CD4-positive, alpha-beta T cell (primary cell): ENCODE measurements around the gene HLCS. TPM values are rescaled to one million over a fixed set of nuclear protein-coding genes. Genes with fewer than 3 reads are reported as not detected.

Experiments
- ATAC-seq: fragments of 200-7000 bp; cut with Tn5 transposase; one replicate; pipeline ENCODE4 v1.10.0; 2022; ENCODE audit warnings: mild to moderate bottlenecking; ENCODE audit not compliant: poor library complexity
- CTCF ChIA-PET: fragments of 350-600 bp; sonication (Branson Sonifier 250); formaldehyde crosslinking; loops from one replicate; lab custom pipeline; 2021; ENCODE audit warnings: antibody characterized with exemption, inconsistent platforms; lab: Charles Lee
- POLR2A ChIA-PET: fragments of 350-600 bp; sonication (Branson Sonifier 250); formaldehyde crosslinking; loops from one replicate; lab custom pipeline; 2021; ENCODE audit warnings: antibody characterized with exemption, inconsistent platforms; lab: Charles Lee
- DNase-seq, 14 experiments: peaks; one replicate each; pipeline ENCODE4 v3.0.0-alpha.2; 2013 to 2020; ENCODE audit warnings: mixed read lengths in 2 of 14
- H3K27ac ChIP-seq, 2 donors: one replicate each; pipeline versions ENCODE4 v1.5.1 to v1.7.0; 2013; ENCODE audit warnings: low read length in 2 of 2, low read depth in 1 of 2, mild to moderate bottlenecking in 1 of 2
- H3K27me3 ChIP-seq, 2 experiments: 1 replicate in 1 of 2; 2 replicates in 1 of 2; pipeline versions ENCODE4 v1.6.1 to v1.7.0; 2013; ENCODE audit warnings: low read length in 2 of 2, control low read depth in 1 of 2, mild to moderate bottlenecking in 1 of 2, moderate library complexity in 1 of 2; ENCODE audit not compliant: insufficient read depth in 2 of 2, control insufficient read depth in 1 of 2
- H3K36me3 ChIP-seq: one replicate; pipeline ENCODE4 v1.6.1; 2013; ENCODE audit warnings: low read length, control low read depth; ENCODE audit not compliant: insufficient read depth
- H3K4me1 ChIP-seq: one replicate; pipeline ENCODE4 v1.6.1; 2013; ENCODE audit warnings: low read length, control low read depth; ENCODE audit not compliant: insufficient read depth
- H3K4me3 ChIP-seq: one replicate; pipeline ENCODE4 v1.5.1; 2013; ENCODE audit warnings: mild to moderate bottlenecking, low read length, moderate library complexity
- H3K9me3 ChIP-seq, 2 experiments: 1 replicate in 1 of 2; 2 replicates in 1 of 2; pipeline versions ENCODE4 v1.6.1 to v1.7.0; 2013; ENCODE audit warnings: low read length in 2 of 2, mild to moderate bottlenecking in 2 of 2, control low read depth in 1 of 2, moderate library complexity in 1 of 2; ENCODE audit not compliant: control insufficient read depth in 1 of 2, insufficient read depth in 1 of 2
- H3K27ac Mint-ChIP-seq: one replicate; pipeline ENCODE4 v1.8.0; 2020; ENCODE audit warnings: mixed read lengths
- H3K27me3 Mint-ChIP-seq: one replicate; pipeline ENCODE4 v1.8.0; 2021; ENCODE audit warnings: mixed read lengths
- H3K36me3 Mint-ChIP-seq: one replicate; pipeline ENCODE4 v1.8.0; 2021; ENCODE audit warnings: low read depth, mixed read lengths
- H3K4me1 Mint-ChIP-seq: one replicate; pipeline ENCODE4 v1.8.0; 2021; ENCODE audit warnings: low read depth, mixed read lengths
- H3K4me3 Mint-ChIP-seq: one replicate; pipeline ENCODE4 v1.8.0; 2020; ENCODE audit warnings: mild to moderate bottlenecking, mixed read lengths
- H3K9me3 Mint-ChIP-seq: one replicate; pipeline ENCODE4 v1.8.0; 2020; ENCODE audit warnings: mixed read lengths
- CTCF ChIP-seq: fragments of 200-600 bp; IDR thresholded peaks from one replicate; pipeline ENCODE4 v1.8.0; 2022; ENCODE audit warnings: antibody characterized with exemption, mild to moderate bottlenecking
- intact Hi-C, 2 experiments: fragments of 100-400 bp; cut with DNase I in 1 of 2; cut with micrococcal nuclease in 1 of 2; formaldehyde crosslinking; loops; one replicate each; pipeline versions ENCODE4 v1.15.1 to v1.9.0; 2023 to 2025; cut with DNase I, micrococcal nuclease
- total RNA-seq, 174 experiments: library from RNA in 2 of 174; stranded (reverse) in 2 of 174; gene quantifications; one replicate each; pipeline ENCODE4 v1.2.3 and lab custom pipeline; 2021 to 2026

HLCS gene
- total RNA-seq, 2 experiments from 2014 or later = 8.1 to 10.0 TPM

- H3K27me3 ChIP-seq = no peaks in the 10 kb centered on the region
- no peak for TF ChIP-seq CTCF
- Mint-ChIP-seq H3K4me1 (peaks cover 5% of the 10 kb centered on the region), H3K9me3 (no peaks in the 10 kb centered on the region), H3K27ac (no peak overlapping the region), H3K27me3 (no peaks in the 10 kb centered on the region), H3K4me3 (no peak overlapping the region), H3K36me3 (no peaks in the 10 kb centered on the region)
- H3K27ac ChIP-seq = no peak overlapping the region
- H3K9me3 ChIP-seq = no peaks in the 10 kb centered on the region
- H3K36me3 ChIP-seq = no peaks in the 10 kb centered on the region
- H3K4me1 ChIP-seq = no peaks in the 10 kb centered on the region
- intact Hi-C loops = no loop called here
- ChIA-PET POLR2A (no interaction called here), CTCF (no interaction called here)
- no peak overlapping the region for H3K4me3 ChIP-seq
- ATAC-seq = no peak
- DNase-seq = no peak
These were observed 132.3 kb downstream of the HLCS start for GRCh38 chr21:36834192-36834591.

DNA sequence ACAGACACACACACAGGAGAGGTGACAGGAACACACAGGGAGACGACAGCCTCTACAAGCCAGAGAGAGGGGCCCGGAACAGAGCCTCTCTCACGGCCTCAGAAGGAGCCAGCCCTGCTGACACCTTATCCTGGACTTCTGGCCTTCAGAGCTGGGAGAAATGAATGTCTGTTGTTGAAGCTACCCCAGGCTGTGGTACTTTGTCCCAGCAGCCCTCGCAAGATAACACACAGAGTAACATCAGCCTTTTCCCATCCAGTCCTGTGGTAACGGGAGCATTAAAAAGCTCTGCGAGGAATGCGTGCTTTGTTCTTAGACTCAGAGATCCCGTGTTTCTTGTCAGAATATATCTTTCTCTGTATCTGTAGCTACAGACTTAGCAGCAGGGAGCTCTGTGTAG lies 136.4 kb downstream of the HLCS start:
- Mint-ChIP-seq H3K4me3 (no peak overlapping the region), H3K36me3 (no peaks in the 10 kb centered on the region), H3K4me1 (peaks cover 5% of the 10 kb centered on the region), H3K27ac (no peak overlapping the region), H3K9me3 (no peaks in the 10 kb centered on the region), H3K27me3 (no peaks in the 10 kb centered on the region)
- CTCF ChIA-PET = no interaction called here
- no peak for TF ChIP-seq CTCF
- Histone ChIP-seq H3K4me1 (no peaks in the 10 kb centered on the region), H3K9me3 (no peaks in the 10 kb centered on the region), H3K27ac (no peak overlapping the region), H3K36me3 (no peaks in the 10 kb centered on the region), H3K27me3 (no peaks in the 10 kb centered on the region), H3K4me3 (no peak overlapping the region)
- ATAC-seq = no peak
- POLR2A ChIA-PET = no interaction called here
- DNase-seq = no peak
- intact Hi-C loops = no loop called here

GRCh38 chr21:36828891-36829515 lies 137.5 kb downstream of the HLCS start:
- no peak overlapping the region for H3K4me3 ChIP-seq
- ATAC-seq (no peak), DNase-seq (no peak)
- CTCF ChIA-PET = no interaction called here
- H3K27ac ChIP-seq = no peak overlapping the region
- Mint-ChIP-seq H3K4me3 (no peak overlapping the region), H3K36me3 (peaks cover 10% of the 10 kb centered on the region), H3K4me1 (peaks cover 5% of the 10 kb centered on the region), H3K27me3 (no peaks in the 10 kb centered on the region), H3K27ac (no peak overlapping the region), H3K9me3 (no peaks in the 10 kb centered on the region)
- H3K9me3 ChIP-seq = no peaks in the 10 kb centered on the region
- POLR2A ChIA-PET = no interaction called here
- intact Hi-C loops = no loop called here
- TF ChIP-seq CTCF = no peak
- no peaks in the 10 kb centered on the region for H3K4me1 ChIP-seq
- no peaks in the 10 kb centered on the region for H3K36me3 ChIP-seq
- H3K27me3 ChIP-seq = no peaks in the 10 kb centered on the region
